Measurements from ENCODE around the gene IL26.

Gene IL26

DNA sequence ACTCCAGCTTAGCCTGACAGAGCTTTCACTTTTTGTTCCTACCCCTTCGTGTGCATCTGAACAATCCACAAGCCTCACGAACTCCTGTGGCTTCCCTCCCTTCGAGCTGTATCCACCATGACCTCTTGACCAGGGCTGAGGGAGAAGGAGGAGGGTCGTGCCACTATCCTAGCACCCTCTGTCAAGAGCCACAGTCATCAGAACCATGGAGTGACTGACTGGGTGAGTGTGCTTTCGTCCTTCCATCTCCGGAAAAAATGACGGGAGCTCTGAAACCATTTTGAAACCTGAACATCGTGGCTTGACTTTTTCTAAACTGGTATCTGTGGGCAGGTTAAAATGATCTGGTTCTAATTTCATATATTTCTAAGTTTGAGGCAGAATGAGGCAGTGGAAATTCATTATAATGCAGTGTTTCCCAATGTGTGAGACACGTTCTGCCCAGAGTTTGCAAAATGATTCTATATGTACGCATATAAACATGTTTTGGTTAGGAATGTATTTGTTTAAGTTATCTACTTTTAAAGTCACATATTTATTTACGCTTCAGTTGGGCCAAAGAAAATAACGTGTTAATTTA, 27.0 kb downstream of the IL26 start:
- H3K18ac ChIP-seq (ENCODE audit: low read length) = no peak overlapping the region
- no peaks in the 10 kb centered on the region for H3K36me3 ChIP-seq (replicated peaks in 1 of 2; ENCODE audit: control insufficient read depth in 2 of 2, insufficient read depth in 2 of 2, low read length in 2 of 2)
- WGBS, 2 donors (ENCODE audit: extremely low coverage in 2 of 2, insufficient read length in 2 of 2, insufficient replicate concordance in 1 of 2) = no CpG with 5 or more reads among the region's 12 CpGs
- H2BK12ac ChIP-seq (ENCODE audit: low read length) = no peak overlapping the region
- H2AK5ac ChIP-seq (ENCODE audit: low read depth, low read length) = no peak overlapping the region
- no peak overlapping the region for H3K9ac ChIP-seq (ENCODE audit: low read depth, low read length, poor library complexity)
- H3K9me3 ChIP-seq (replicated peaks in 1 of 2; ENCODE audit: control insufficient read depth in 2 of 2, insufficient read depth in 1 of 2, low read depth in 1 of 2, low read length in 2 of 2) = no peaks in the 10 kb centered on the region
- no peak overlapping the region for H3K14ac ChIP-seq (ENCODE audit: low read length)
- H4K91ac ChIP-seq (ENCODE audit: low read depth, low read length, poor library complexity) = no peak overlapping the region
- no peak for DNase-seq (ENCODE audit: low spot score)
- H2AFZ ChIP-seq (ENCODE audit: low read length) = no peak overlapping the region
- no peak overlapping the region for H2BK15ac ChIP-seq (ENCODE audit: low read length)
- H3K27ac ChIP-seq (replicated peaks; ENCODE audit: low read length) = no peak overlapping the region
- no peak overlapping the region for H3K4ac ChIP-seq (ENCODE audit: low read length)
- no peak overlapping the region for H3K23ac ChIP-seq (ENCODE audit: low read depth, low read length, poor library complexity)
- H4K8ac ChIP-seq (ENCODE audit: low read depth, low read length) = no peak overlapping the region
- H3K4me3 ChIP-seq (ENCODE audit: low read length in 2 of 2) = no peak overlapping the region
- H3K4me2 ChIP-seq (ENCODE audit: insufficient read depth, low read length, poor library complexity, severe bottlenecking) = no peak overlapping the region
- H3K27me3 ChIP-seq (ENCODE audit: control insufficient read depth in 3 of 3, insufficient read depth in 3 of 3, low read depth in 1 of 3, low read length in 3 of 3) = peaks cover 0 to 3% (median 0%) of the 10 kb centered on the region in 3 experiments
- H2BK5ac ChIP-seq (ENCODE audit: low read length) = no peak overlapping the region
- no peaks in the 10 kb centered on the region for H3K4me1 ChIP-seq (ENCODE audit: control insufficient read depth in 2 of 2, insufficient read depth in 1 of 2, low read depth in 1 of 2, low read length in 2 of 2)
- H2BK120ac ChIP-seq (ENCODE audit: low read depth, low read length) = no peak overlapping the region
- no peaks in the 10 kb centered on the region for H3K79me1 ChIP-seq (ENCODE audit: low read depth, low read length)

GRCh38 chr12:68190301-68190700, 35.3 kb downstream of the IL26 start:
- Histone ChIP-seq H3K14ac (ENCODE audit: low read length) (no peak overlapping the region), H2BK120ac (ENCODE audit: low read depth, low read length) (no peak overlapping the region)

GRCh38 chr12:68189821-68190242, 35.8 kb downstream of the IL26 start:
- Histone ChIP-seq H3K4me1 (ENCODE audit: control insufficient read depth in 2 of 2, insufficient read depth in 1 of 2, low read depth in 1 of 2, low read length in 2 of 2) (no peaks in the 10 kb centered on the region), H3K9ac (ENCODE audit: low read depth, low read length, poor library complexity) (no peak overlapping the region), H2BK15ac (ENCODE audit: low read length) (no peak overlapping the region), H2AK5ac (ENCODE audit: low read depth, low read length) (no peak overlapping the region), H3K36me3 (replicated peaks in 1 of 2; ENCODE audit: control insufficient read depth in 2 of 2, insufficient read depth in 2 of 2, low read length in 2 of 2) (no peaks in the 10 kb centered on the region), H2BK12ac (ENCODE audit: low read length) (no peak overlapping the region), H4K8ac (ENCODE audit: low read depth, low read length) (no peak overlapping the region), H3K27me3 (ENCODE audit: control insufficient read depth in 3 of 3, insufficient read depth in 3 of 3, low read depth in 1 of 3, low read length in 3 of 3) (no peaks in the 10 kb centered on the region), H3K9me3 (replicated peaks in 1 of 2; ENCODE audit: control insufficient read depth in 2 of 2, insufficient read depth in 1 of 2, low read depth in 1 of 2, low read length in 2 of 2) (no peaks in the 10 kb centered on the region), H3K23ac (ENCODE audit: low read depth, low read length, poor library complexity) (no peak overlapping the region), H2AFZ (ENCODE audit: low read length) (no peak overlapping the region), H3K4me3 (ENCODE audit: low read length in 2 of 2) (no peak overlapping the region), H3K18ac (ENCODE audit: low read length) (no peak overlapping the region), H3K79me1 (ENCODE audit: low read depth, low read length) (no peaks in the 10 kb centered on the region), H2BK5ac (ENCODE audit: low read length) (no peak overlapping the region), H2BK120ac (ENCODE audit: low read depth, low read length) (no peak overlapping the region), H3K4me2 (ENCODE audit: insufficient read depth, low read length, poor library complexity, severe bottlenecking) (no peak overlapping the region), H3K14ac (ENCODE audit: low read length) (no peak overlapping the region), H3K4ac (ENCODE audit: low read length) (no peak overlapping the region), H3K27ac (replicated peaks; ENCODE audit: low read length) (no peak overlapping the region), H4K91ac (ENCODE audit: low read depth, low read length, poor library complexity) (no peak overlapping the region)
- DNase-seq (ENCODE audit: low spot score) = no peak
- WGBS, 2 donors (ENCODE audit: extremely low coverage in 2 of 2, insufficient read length in 2 of 2, insufficient replicate concordance in 1 of 2) = no CpG with 5 or more reads among the region's 4 CpGs

More at GRCh38 chr12:68190301-68190700, 35.3 kb downstream of the IL26 start:
- Histone ChIP-seq H2BK12ac (ENCODE audit: low read length) (no peak overlapping the region), H3K18ac (ENCODE audit: low read length) (no peak overlapping the region), H3K9me3 (replicated peaks in 1 of 2; ENCODE audit: control insufficient read depth in 2 of 2, insufficient read depth in 1 of 2, low read depth in 1 of 2, low read length in 2 of 2) (no peaks in the 10 kb centered on the region), H3K79me1 (ENCODE audit: low read depth, low read length) (no peaks in the 10 kb centered on the region), H2BK15ac (ENCODE audit: low read length) (no peak overlapping the region), H2AK5ac (ENCODE audit: low read depth, low read length) (no peak overlapping the region), H2BK5ac (ENCODE audit: low read length) (no peak overlapping the region), H3K4ac (ENCODE audit: low read length) (no peak overlapping the region), H3K9ac (ENCODE audit: low read depth, low read length, poor library complexity) (no peak overlapping the region), H3K4me1 (ENCODE audit: control insufficient read depth in 2 of 2, insufficient read depth in 1 of 2, low read depth in 1 of 2, low read length in 2 of 2) (no peaks in the 10 kb centered on the region), H4K8ac (ENCODE audit: low read depth, low read length) (no peak overlapping the region), H3K27ac (replicated peaks; ENCODE audit: low read length) (no peak overlapping the region), H3K27me3 (ENCODE audit: control insufficient read depth in 3 of 3, insufficient read depth in 3 of 3, low read depth in 1 of 3, low read length in 3 of 3) (no peaks in the 10 kb centered on the region), H2AFZ (ENCODE audit: low read length) (no peak overlapping the region), H3K36me3 (replicated peaks in 1 of 2; ENCODE audit: control insufficient read depth in 2 of 2, insufficient read depth in 2 of 2, low read length in 2 of 2) (no peaks in the 10 kb centered on the region), H3K4me2 (ENCODE audit: insufficient read depth, low read length, poor library complexity, severe bottlenecking) (no peak overlapping the region), H4K91ac (ENCODE audit: low read depth, low read length, poor library complexity) (no peak overlapping the region), H3K23ac (ENCODE audit: low read depth, low read length, poor library complexity) (no peak overlapping the region), H3K4me3 (ENCODE audit: low read length in 2 of 2) (no peak overlapping the region)
- DNase-seq (ENCODE audit: low spot score) = no peak

DNA sequence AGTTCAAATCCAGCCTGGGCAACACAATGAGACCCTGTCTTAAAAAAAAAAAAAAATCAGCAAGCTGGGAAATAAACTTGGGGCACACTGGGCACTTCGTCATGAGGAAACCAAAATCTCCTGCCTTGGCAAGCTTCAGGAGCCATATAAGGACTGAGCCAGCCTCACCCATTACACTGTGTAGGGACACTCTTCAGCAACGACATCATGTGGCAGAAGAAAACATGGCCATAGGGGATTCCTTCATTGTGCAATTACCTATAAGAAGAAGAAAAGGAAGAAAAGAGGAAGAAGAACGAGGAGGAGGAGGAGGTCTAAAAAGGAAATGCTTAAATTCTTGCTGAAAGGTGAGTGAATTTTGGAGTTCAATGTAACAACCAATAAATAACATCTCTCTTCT, 40.0 kb downstream of the IL26 start:
- Histone ChIP-seq H4K91ac (ENCODE audit: low read depth, low read length, poor library complexity) (no peak overlapping the region), H3K36me3 (replicated peaks in 1 of 2; ENCODE audit: control insufficient read depth in 2 of 2, insufficient read depth in 2 of 2, low read length in 2 of 2) (no peaks in the 10 kb centered on the region), H3K9ac (ENCODE audit: low read depth, low read length, poor library complexity) (no peak overlapping the region), H3K27me3 (ENCODE audit: control insufficient read depth in 3 of 3, insufficient read depth in 3 of 3, low read depth in 1 of 3, low read length in 3 of 3) (no peaks in the 10 kb centered on the region), H3K9me3 (replicated peaks in 1 of 2; ENCODE audit: control insufficient read depth in 2 of 2, insufficient read depth in 1 of 2, low read depth in 1 of 2, low read length in 2 of 2) (no peaks in the 10 kb centered on the region), H3K4me2 (ENCODE audit: insufficient read depth, low read length, poor library complexity, severe bottlenecking) (no peak overlapping the region), H2BK12ac (ENCODE audit: low read length) (no peak overlapping the region), H3K79me1 (ENCODE audit: low read depth, low read length) (no peaks in the 10 kb centered on the region), H4K8ac (ENCODE audit: low read depth, low read length) (no peak overlapping the region), H2BK5ac (ENCODE audit: low read length) (no peak overlapping the region), H3K18ac (ENCODE audit: low read length) (no peak overlapping the region), H2BK15ac (ENCODE audit: low read length) (no peak overlapping the region), H3K27ac (replicated peaks; ENCODE audit: low read length) (no peak overlapping the region), H2AK5ac (ENCODE audit: low read depth, low read length) (no peak overlapping the region), H3K14ac (ENCODE audit: low read length) (no peak overlapping the region), H3K4me3 (ENCODE audit: low read length in 2 of 2) (no peak overlapping the region), H2BK120ac (ENCODE audit: low read depth, low read length) (no peak overlapping the region), H3K4ac (ENCODE audit: low read length) (no peak overlapping the region), H3K4me1 (ENCODE audit: control insufficient read depth in 2 of 2, insufficient read depth in 1 of 2, low read depth in 1 of 2, low read length in 2 of 2) (no peaks in the 10 kb centered on the region), H2AFZ (ENCODE audit: low read length) (no peak overlapping the region), H3K23ac (ENCODE audit: low read depth, low read length, poor library complexity) (no peak overlapping the region)
- DNase-seq (ENCODE audit: low spot score) = no peak
- no CpG with 5 or more reads among the region's 3 CpGs for WGBS, 2 donors (ENCODE audit: extremely low coverage in 2 of 2, insufficient read length in 2 of 2, insufficient replicate concordance in 1 of 2)

Measured in neuronal stem cell (in vitro differentiated cells).